Ishikawa (cell line): ENCODE results near the gene COG6.

Experiments
- CEBPB ChIP-seq: IDR thresholded peaks from 2 replicates; pipeline ENCODE4 v1.6.1; 2012
- CREB1 ChIP-seq: IDR thresholded peaks from 2 replicates; pipeline ENCODE4 v1.6.1; 2012; ENCODE audit warnings: low read depth
- EGR1 ChIP-seq: IDR thresholded peaks from 2 replicates; pipeline ENCODE4 v1.6.1; 2012
- EP300 ChIP-seq: IDR thresholded peaks from 2 replicates; pipeline ENCODE4 v1.6.1; 2012; ENCODE audit warnings: borderline replicate concordance
- FOXM1 ChIP-seq: IDR thresholded peaks from 2 replicates; pipeline ENCODE4 v1.6.1; 2012; ENCODE audit warnings: low read depth, borderline replicate concordance
- MAX ChIP-seq: IDR thresholded peaks from 2 replicates; pipeline ENCODE4 v1.6.1; 2012
- NFIC ChIP-seq: IDR thresholded peaks from 2 replicates; pipeline ENCODE4 v1.6.1; 2012
- RAD21 ChIP-seq: IDR thresholded peaks from 2 replicates; pipeline ENCODE4 v1.6.1; 2012; ENCODE audit warnings: low read depth
- REST ChIP-seq: IDR thresholded peaks from 2 replicates; pipeline ENCODE4 v1.6.1; 2012; ENCODE audit warnings: low read depth, mild to moderate bottlenecking
- TAF1 ChIP-seq: IDR thresholded peaks from 2 replicates; pipeline ENCODE4 v1.6.1; 2012; ENCODE audit warnings: low read depth, mild to moderate bottlenecking
- TCF12 ChIP-seq: IDR thresholded peaks from 2 replicates; pipeline ENCODE4 v1.6.1; 2012; ENCODE audit warnings: low read depth
- TEAD4 ChIP-seq: IDR thresholded peaks from 2 replicates; pipeline ENCODE4 v1.6.1; 2012
- USF1 ChIP-seq: IDR thresholded peaks from 2 replicates; pipeline ENCODE4 v1.6.1; 2012
- YY1 ChIP-seq: IDR thresholded peaks from 2 replicates; pipeline ENCODE4 v1.6.1; 2012; ENCODE audit warnings: low read depth
- ZBTB7A ChIP-seq: IDR thresholded peaks from 2 replicates; pipeline ENCODE4 v1.6.1; 2012; ENCODE audit warnings: low read depth

COG6 gene

DNA sequence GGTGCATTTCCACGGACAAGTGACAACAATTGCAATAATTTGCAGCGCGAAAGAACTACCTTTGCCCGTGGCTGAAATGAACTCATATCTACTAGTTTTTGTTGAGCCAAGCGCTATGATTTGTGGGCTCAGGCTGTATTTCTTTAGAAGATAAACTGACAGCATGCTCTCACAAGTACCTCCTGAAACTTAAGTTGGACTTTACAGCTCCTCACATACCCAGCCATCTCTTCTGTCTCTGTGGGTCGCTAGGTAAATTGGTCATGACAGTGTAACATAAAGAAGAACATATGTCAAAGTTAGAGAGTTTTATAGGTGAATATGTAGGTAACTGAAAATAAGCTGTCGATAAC is 839 bp downstream of the COG6 start:
- TF ChIP-seq NFIC (no peak), TEAD4 (no peak), EP300 (no peak), ZBTB7A (no peak), RAD21 (no peak), FOXM1 (no peak), TAF1 (no peak), CREB1 (no peak), YY1 (no peak), MAX (no peak), USF1 (no peak)

DNA sequence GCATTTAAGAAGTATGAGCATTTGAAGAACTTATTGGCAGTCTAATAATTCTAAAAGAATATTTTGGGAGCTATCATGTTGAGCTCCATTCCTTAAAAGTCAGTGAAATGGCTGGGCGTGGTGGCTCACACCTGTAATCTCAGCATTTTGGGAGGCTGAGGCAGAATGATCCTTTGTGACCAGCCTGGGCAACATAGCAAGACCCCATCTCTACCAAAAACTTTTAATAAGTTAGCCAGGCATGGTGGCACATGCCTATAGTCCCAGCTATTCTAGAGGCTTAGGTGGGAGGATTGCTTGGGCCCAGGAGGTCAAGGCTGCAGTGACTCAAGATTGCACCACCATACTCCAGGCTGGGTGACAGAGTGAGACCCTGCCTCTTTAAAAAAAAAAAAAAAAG is 8.0 kb downstream of the COG6 start:
- TF ChIP-seq MAX (no peak), YY1 (no peak), USF1 (no peak), EP300 (no peak), CREB1 (no peak), TAF1 (no peak), RAD21 (no peak)

DNA sequence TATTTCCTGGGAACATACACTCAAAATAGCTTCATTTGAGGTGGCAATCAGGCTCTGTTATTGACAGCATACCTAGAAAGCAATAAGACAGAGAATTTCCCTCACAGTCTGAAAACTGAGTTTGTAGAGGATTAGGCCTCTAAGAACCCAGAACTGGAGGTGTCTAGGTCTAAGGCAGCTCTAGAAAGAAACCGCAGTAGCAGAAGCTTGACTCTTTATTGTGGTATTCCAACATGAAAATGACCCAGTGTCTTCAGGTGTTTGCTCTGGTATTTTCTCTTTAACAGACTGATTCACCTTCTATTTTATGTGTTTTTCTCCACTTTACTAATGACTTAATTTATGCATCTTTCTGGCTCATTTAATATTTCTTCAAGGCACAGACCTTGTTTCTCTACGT is 8.5 kb downstream of the COG6 start:
- TF ChIP-seq TCF12 (no peak), TEAD4 (no peak), TAF1 (no peak), EGR1 (no peak), USF1 (no peak), MAX (no peak), CREB1 (no peak), EP300 (no peak), RAD21 (no peak), FOXM1 (no peak), ZBTB7A (no peak), NFIC (no peak), YY1 (no peak), REST (no peak), CEBPB (no peak)

- TF ChIP-seq CREB1 (no peak), YY1 (no peak), FOXM1 (no peak), TEAD4 (no peak), CEBPB (no peak), USF1 (no peak), TCF12 (no peak)
Measured at GRCh38 chr13:39665763-39666162, 10.3 kb downstream of the COG6 start.

DNA sequence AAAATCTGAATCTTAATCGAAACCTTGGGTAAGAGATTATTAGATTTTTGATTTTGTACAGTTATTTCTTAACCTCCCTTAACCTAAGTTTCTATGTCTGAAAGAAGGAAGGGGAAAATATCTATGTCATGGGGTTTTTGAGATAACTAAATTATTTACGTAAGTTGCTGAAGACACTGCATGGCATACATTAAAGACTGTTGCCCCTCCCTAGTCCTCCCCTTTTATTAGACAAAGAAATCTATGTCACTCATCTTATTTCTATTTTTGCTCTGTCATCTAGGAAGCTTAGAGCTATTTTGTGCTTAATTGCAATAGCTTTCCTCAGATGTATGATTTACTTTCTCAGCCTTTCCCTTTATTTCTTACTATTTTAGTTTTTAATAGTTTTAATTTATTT is 15.0 kb downstream of the COG6 start:
- TF ChIP-seq FOXM1 = no peak
- TF ChIP-seq TCF12 = no peak
- TF ChIP-seq MAX = no peak
- TF ChIP-seq RAD21 = no peak
- no peak for TF ChIP-seq EGR1
- TF ChIP-seq REST = no peak
- TF ChIP-seq TEAD4 = no peak
- no peak for TF ChIP-seq EP300
- TF ChIP-seq TAF1 = no peak
- no peak for TF ChIP-seq ZBTB7A
- no peak for TF ChIP-seq USF1
- TF ChIP-seq CEBPB = no peak
- no peak for TF ChIP-seq CREB1
- TF ChIP-seq NFIC = no peak
- no peak for TF ChIP-seq YY1
